HepG2 (cell line): ENCODE measurements around the gene KIFC1. TPM values are rescaled to one million over a fixed set of nuclear protein-coding genes. Genes with fewer than 3 reads are reported as not detected.

Experiments
- CBX1 ChIP-seq: IDR thresholded peaks from one replicate; pipeline ENCODE4 v1.6.1; 2016; ENCODE audit warnings: antibody characterized with exemption, low read depth
- GTF2F1 ChIP-seq: fragments of 150-350 bp; IDR thresholded peaks from 2 replicates; pipeline ENCODE4 v1.6.1; 2014; ENCODE audit warnings: low read length
- KDM1A ChIP-seq: IDR thresholded peaks from 2 replicates; pipeline ENCODE4 v1.6.1; 2016; ENCODE audit warnings: missing compliant biosample characterization
- PPARG ChIP-seq: conservative IDR thresholded peaks from 2 replicates; pipeline ENCODE4 v1.6.1; 2016; ENCODE audit warnings: missing biosample characterization, missing genetic modification reagents
- RARA ChIP-seq: IDR thresholded peaks from 2 replicates; pipeline ENCODE4 v1.6.1; 2016; ENCODE audit warnings: missing genetic modification reagents, missing compliant biosample characterization
- RCOR2 ChIP-seq: IDR thresholded peaks from 2 replicates; pipeline ENCODE4 v1.6.1; 2016; ENCODE audit warnings: missing biosample characterization, missing genetic modification reagents
- TOPORS ChIP-seq: sonication (generic); formaldehyde crosslinking; IDR thresholded peaks from 2 replicates; pipeline ENCODE4 v1.8.0; 2023; ENCODE audit warnings: mild to moderate bottlenecking, missing genetic modification reagents
- ZFP37 ChIP-seq: sonication (generic); formaldehyde crosslinking; IDR thresholded peaks from 2 replicates; pipeline ENCODE4 v1.4.0; 2020; ENCODE audit warnings: missing genetic modification reagents, borderline replicate concordance
- ZNF253 ChIP-seq: sonication (generic); formaldehyde crosslinking; IDR thresholded peaks from 2 replicates; pipeline ENCODE4 v1.8.0; 2022; ENCODE audit warnings: mild to moderate bottlenecking, missing genetic modification reagents, borderline replicate concordance
- ZNF557 ChIP-seq: sonication (generic); formaldehyde crosslinking; IDR thresholded peaks from 2 replicates; pipeline ENCODE4 v1.4.0; 2020; ENCODE audit warnings: missing genetic modification reagents
- ZNF773 ChIP-seq: sonication (generic); formaldehyde crosslinking; IDR thresholded peaks from 2 replicates; pipeline ENCODE4 v1.4.0; 2020; ENCODE audit warnings: missing genetic modification reagents, borderline replicate concordance
- ZNF790 ChIP-seq: sonication (generic); formaldehyde crosslinking; IDR thresholded peaks from 2 replicates; pipeline ENCODE4 v1.8.0; 2022; ENCODE audit warnings: missing genetic modification reagents, mild to moderate bottlenecking, borderline replicate concordance
- polyA plus RNA-seq, 8 experiments: library from polyadenylated mRNA; depleted of rRNA in 3 of 8; stranded (reverse) in 7 of 8; unstranded in 1 of 8; fragments of >200 nt; fragmentation: Illumina TruSeq in 4 of 8; extraction: Trizol in 4 of 8; gene quantifications; 2 replicates each; pipeline versions ENCODE4 v1.2.1 to v1.2.3, GENCODE V29; 2011 to 2016; ENCODE audit warnings: low read depth in 4 of 8, missing spikeins in 1 of 8, mixed read lengths in 1 of 8; ENCODE audit not compliant: insufficient read depth in 1 of 8
- total RNA-seq, 5 experiments: library from RNA; depleted of rRNA; stranded (reverse); fragments of >200 nt; fragmentation: Illumina TruSeq; extraction: Trizol; gene quantifications; 2 replicates each; pipeline ENCODE4 v1.2.3, GENCODE V29; 2016; ENCODE audit warnings: low read depth in 1 of 5
- TF ChIP-seq, protein P1 (sequence below): sonication (generic); formaldehyde crosslinking; IDR thresholded peaks from 2 replicates; pipeline ENCODE4 v1.8.0; 2022; ENCODE audit warnings: mild to moderate bottlenecking, missing genetic modification reagents; ENCODE audit not compliant: insufficient replicate concordance
- TF ChIP-seq, protein P2 (sequence below): sonication (generic); formaldehyde crosslinking; IDR thresholded peaks from 2 replicates; pipeline ENCODE4 v1.4.0; 2020; ENCODE audit warnings: missing genetic modification reagents
- TF ChIP-seq, protein P3 (sequence below): IDR thresholded peaks from 2 replicates; pipeline ENCODE4 v1.6.1; 2018; ENCODE audit warnings: missing genetic modification reagents
- TF ChIP-seq, protein P4 (sequence below): IDR thresholded peaks from 2 replicates; pipeline ENCODE4 v1.6.1; 2016; ENCODE audit warnings: low read depth, borderline replicate concordance
- TF ChIP-seq, protein P5 (sequence below): sonication (generic); formaldehyde crosslinking; IDR thresholded peaks from 2 replicates; pipeline ENCODE4 v1.4.0; 2020; ENCODE audit warnings: missing genetic modification reagents, borderline replicate concordance

Gene KIFC1
- total and polyA plus RNA-seq, 2 of the 13 experiments (the other 11 are each of a cell fraction or from before 2014, with no cell fraction given), result 25.0 to 45.5 TPM

- TF ChIP-seq, protein P1, sequence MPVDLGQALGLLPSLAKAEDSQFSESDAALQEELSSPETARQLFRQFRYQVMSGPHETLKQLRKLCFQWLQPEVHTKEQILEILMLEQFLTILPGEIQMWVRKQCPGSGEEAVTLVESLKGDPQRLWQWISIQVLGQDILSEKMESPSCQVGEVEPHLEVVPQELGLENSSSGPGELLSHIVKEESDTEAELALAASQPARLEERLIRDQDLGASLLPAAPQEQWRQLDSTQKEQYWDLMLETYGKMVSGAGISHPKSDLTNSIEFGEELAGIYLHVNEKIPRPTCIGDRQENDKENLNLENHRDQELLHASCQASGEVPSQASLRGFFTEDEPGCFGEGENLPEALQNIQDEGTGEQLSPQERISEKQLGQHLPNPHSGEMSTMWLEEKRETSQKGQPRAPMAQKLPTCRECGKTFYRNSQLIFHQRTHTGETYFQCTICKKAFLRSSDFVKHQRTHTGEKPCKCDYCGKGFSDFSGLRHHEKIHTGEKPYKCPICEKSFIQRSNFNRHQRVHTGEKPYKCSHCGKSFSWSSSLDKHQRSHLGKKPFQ, result peak; percentile 97
- TF ChIP-seq, protein P2, sequence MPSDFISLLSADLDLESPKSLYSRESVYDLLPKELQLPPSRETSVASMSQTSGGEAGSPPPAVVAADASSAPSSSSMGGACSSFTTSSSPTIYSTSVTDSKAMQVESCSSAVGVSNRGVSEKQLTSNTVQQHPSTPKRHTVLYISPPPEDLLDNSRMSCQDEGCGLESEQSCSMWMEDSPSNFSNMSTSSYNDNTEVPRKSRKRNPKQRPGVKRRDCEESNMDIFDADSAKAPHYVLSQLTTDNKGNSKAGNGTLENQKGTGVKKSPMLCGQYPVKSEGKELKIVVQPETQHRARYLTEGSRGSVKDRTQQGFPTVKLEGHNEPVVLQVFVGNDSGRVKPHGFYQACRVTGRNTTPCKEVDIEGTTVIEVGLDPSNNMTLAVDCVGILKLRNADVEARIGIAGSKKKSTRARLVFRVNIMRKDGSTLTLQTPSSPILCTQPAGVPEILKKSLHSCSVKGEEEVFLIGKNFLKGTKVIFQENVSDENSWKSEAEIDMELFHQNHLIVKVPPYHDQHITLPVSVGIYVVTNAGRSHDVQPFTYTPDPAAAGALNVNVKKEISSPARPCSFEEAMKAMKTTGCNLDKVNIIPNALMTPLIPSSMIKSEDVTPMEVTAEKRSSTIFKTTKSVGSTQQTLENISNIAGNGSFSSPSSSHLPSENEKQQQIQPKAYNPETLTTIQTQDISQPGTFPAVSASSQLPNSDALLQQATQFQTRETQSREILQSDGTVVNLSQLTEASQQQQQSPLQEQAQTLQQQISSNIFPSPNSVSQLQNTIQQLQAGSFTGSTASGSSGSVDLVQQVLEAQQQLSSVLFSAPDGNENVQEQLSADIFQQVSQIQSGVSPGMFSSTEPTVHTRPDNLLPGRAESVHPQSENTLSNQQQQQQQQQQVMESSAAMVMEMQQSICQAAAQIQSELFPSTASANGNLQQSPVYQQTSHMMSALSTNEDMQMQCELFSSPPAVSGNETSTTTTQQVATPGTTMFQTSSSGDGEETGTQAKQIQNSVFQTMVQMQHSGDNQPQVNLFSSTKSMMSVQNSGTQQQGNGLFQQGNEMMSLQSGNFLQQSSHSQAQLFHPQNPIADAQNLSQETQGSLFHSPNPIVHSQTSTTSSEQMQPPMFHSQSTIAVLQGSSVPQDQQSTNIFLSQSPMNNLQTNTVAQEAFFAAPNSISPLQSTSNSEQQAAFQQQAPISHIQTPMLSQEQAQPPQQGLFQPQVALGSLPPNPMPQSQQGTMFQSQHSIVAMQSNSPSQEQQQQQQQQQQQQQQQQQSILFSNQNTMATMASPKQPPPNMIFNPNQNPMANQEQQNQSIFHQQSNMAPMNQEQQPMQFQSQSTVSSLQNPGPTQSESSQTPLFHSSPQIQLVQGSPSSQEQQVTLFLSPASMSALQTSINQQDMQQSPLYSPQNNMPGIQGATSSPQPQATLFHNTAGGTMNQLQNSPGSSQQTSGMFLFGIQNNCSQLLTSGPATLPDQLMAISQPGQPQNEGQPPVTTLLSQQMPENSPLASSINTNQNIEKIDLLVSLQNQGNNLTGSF (CRISPR knock-in tag), result peak; percentile 92
- TF ChIP-seq RARA (CRISPR knock-in tag) (peak; percentile 57; the same call in 1 of the 2 replicates), RCOR2 (CRISPR knock-in tag) (no peak), ZFP37 (CRISPR knock-in tag) (peak; percentile 97), TOPORS (CRISPR knock-in tag) (no peak), ZNF557 (CRISPR knock-in tag) (peak; percentile 80; the same call in 1 of the 2 replicates), PPARG (CRISPR knock-in tag) (peak; percentile 32; the same call in 1 of the 2 replicates), ZNF253 (CRISPR knock-in tag) (no peak), CBX1 (no peak), KDM1A (CRISPR knock-in tag) (no peak), GTF2F1 (no peak), ZNF790 (peak; percentile 96; the same call in 1 of the 2 replicates), ZNF773 (no peak)
- TF ChIP-seq, protein P3, sequence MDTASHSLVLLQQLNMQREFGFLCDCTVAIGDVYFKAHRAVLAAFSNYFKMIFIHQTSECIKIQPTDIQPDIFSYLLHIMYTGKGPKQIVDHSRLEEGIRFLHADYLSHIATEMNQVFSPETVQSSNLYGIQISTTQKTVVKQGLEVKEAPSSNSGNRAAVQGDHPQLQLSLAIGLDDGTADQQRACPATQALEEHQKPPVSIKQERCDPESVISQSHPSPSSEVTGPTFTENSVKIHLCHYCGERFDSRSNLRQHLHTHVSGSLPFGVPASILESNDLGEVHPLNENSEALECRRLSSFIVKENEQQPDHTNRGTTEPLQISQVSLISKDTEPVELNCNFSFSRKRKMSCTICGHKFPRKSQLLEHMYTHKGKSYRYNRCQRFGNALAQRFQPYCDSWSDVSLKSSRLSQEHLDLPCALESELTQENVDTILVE (CRISPR knock-in tag), result peak; percentile 68; the same call in 1 of the 2 replicates
- TF ChIP-seq, protein P4, sequence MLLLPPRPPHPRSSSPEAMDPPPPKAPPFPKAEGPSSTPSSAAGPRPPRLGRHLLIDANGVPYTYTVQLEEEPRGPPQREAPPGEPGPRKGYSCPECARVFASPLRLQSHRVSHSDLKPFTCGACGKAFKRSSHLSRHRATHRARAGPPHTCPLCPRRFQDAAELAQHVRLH, result peak; percentile 93
- TF ChIP-seq, protein P5, sequence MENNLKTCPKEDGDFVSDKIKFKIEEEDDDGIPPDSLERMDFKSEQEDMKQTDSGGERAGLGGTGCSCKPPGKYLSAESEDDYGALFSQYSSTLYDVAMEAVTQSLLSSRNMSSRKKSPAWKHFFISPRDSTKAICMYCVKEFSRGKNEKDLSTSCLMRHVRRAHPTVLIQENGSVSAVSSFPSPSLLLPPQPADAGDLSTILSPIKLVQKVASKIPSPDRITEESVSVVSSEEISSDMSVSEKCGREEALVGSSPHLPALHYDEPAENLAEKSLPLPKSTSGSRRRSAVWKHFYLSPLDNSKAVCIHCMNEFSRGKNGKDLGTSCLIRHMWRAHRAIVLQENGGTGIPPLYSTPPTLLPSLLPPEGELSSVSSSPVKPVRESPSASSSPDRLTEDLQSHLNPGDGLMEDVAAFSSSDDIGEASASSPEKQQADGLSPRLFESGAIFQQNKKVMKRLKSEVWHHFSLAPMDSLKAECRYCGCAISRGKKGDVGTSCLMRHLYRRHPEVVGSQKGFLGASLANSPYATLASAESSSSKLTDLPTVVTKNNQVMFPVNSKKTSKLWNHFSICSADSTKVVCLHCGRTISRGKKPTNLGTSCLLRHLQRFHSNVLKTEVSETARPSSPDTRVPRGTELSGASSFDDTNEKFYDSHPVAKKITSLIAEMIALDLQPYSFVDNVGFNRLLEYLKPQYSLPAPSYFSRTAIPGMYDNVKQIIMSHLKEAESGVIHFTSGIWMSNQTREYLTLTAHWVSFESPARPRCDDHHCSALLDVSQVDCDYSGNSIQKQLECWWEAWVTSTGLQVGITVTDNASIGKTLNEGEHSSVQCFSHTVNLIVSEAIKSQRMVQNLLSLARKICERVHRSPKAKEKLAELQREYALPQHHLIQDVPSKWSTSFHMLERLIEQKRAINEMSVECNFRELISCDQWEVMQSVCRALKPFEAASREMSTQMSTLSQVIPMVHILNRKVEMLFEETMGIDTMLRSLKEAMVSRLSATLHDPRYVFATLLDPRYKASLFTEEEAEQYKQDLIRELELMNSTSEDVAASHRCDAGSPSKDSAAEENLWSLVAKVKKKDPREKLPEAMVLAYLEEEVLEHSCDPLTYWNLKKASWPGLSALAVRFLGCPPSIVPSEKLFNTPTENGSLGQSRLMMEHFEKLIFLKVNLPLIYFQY (CRISPR knock-in tag), result 0 out of 2 replicates have a peak, but pooled peaks have one; percentile 10
Observed at GRCh38 chr6:33417903-33418689, 26.5 kb downstream of the KIFC1 start, which contains the start of gene CUTA (continued).
